ENCODE results near the gene LDB2. TPM values are rescaled to one million over a fixed set of nuclear protein-coding genes. Genes with fewer than 3 reads are reported as not detected.

The LDB2 gene
- total RNA-seq, 1 donor from 2014 or later = not detected

GRCh38 chr4:16659694-16660093, 238.8 kb downstream of the LDB2 start:
- H3K27ac Mint-ChIP-seq = no peak overlapping the region
- peaks cover 3% of the 10 kb centered on the region for H3K9me3 Mint-ChIP-seq (ENCODE audit: low read depth)
- peaks cover 3% of the 10 kb centered on the region for H3K27me3 Mint-ChIP-seq
- H3K36me3 Mint-ChIP-seq (ENCODE audit: insufficient read depth) = no peaks in the 10 kb centered on the region
- no peak overlapping the region for H3K4me3 Mint-ChIP-seq (ENCODE audit: low read depth)
- no peak for DNase-seq (ENCODE audit: low spot score, unreplicated experiment)
- no peaks in the 10 kb centered on the region for H3K4me1 Mint-ChIP-seq (ENCODE audit: low read depth)
- TF ChIP-seq CTCF (IDR thresholded peaks at IDR 0.05; ENCODE audit: unreplicated experiment) = no peak

GRCh38 chr4:16659079-16659478, 239.4 kb downstream of the LDB2 start:
- no peak for DNase-seq (ENCODE audit: low spot score, unreplicated experiment)
- Mint-ChIP-seq H3K27ac (no peak overlapping the region), H3K4me1 (ENCODE audit: low read depth) (no peaks in the 10 kb centered on the region), H3K4me3 (ENCODE audit: low read depth) (no peak overlapping the region), H3K9me3 (ENCODE audit: low read depth) (peaks cover 3% of the 10 kb centered on the region), H3K27me3 (peaks cover 5% of the 10 kb centered on the region), H3K36me3 (ENCODE audit: insufficient read depth) (no peaks in the 10 kb centered on the region)
- no peak for TF ChIP-seq CTCF (IDR thresholded peaks at IDR 0.05; ENCODE audit: unreplicated experiment)

- Mint-ChIP-seq H3K4me1 (ENCODE audit: low read depth) (no peaks in the 10 kb centered on the region), H3K9me3 (ENCODE audit: low read depth) (no peaks in the 10 kb centered on the region), H3K27ac (no peak overlapping the region), H3K36me3 (ENCODE audit: insufficient read depth) (no peaks in the 10 kb centered on the region), H3K4me3 (ENCODE audit: low read depth) (no peak overlapping the region), H3K27me3 (peaks cover 14% of the 10 kb centered on the region)
- TF ChIP-seq CTCF (IDR thresholded peaks at IDR 0.05; ENCODE audit: unreplicated experiment) = no peak
- DNase-seq (ENCODE audit: low spot score, unreplicated experiment) = no peak
Observed at GRCh38 chr4:16658183-16658582, 240.3 kb downstream of the LDB2 start.

- no peaks in the 10 kb centered on the region for H3K36me3 Mint-ChIP-seq (ENCODE audit: insufficient read depth)
- DNase-seq (ENCODE audit: low spot score, unreplicated experiment) = no peak
- H3K4me3 Mint-ChIP-seq (ENCODE audit: low read depth) = no peak overlapping the region
- no peaks in the 10 kb centered on the region for H3K4me1 Mint-ChIP-seq (ENCODE audit: low read depth)
- no peak overlapping the region for H3K27ac Mint-ChIP-seq
- no peaks in the 10 kb centered on the region for H3K9me3 Mint-ChIP-seq (ENCODE audit: low read depth)
- peaks cover 27% of the 10 kb centered on the region for H3K27me3 Mint-ChIP-seq
- no peak for TF ChIP-seq CTCF (IDR thresholded peaks at IDR 0.05; ENCODE audit: unreplicated experiment)
Observed at GRCh38 chr4:16655111-16655510, 243.3 kb downstream of the LDB2 start.

GRCh38 chr4:16652732-16653305, 245.6 kb downstream of the LDB2 start:
- H3K36me3 Mint-ChIP-seq (ENCODE audit: insufficient read depth) = no peaks in the 10 kb centered on the region
- H3K27ac Mint-ChIP-seq = no peak overlapping the region
- H3K4me1 Mint-ChIP-seq (ENCODE audit: low read depth) = no peaks in the 10 kb centered on the region
- H3K27me3 Mint-ChIP-seq = peaks cover 44% of the 10 kb centered on the region
- H3K9me3 Mint-ChIP-seq (ENCODE audit: low read depth) = no peaks in the 10 kb centered on the region
- no peak for TF ChIP-seq CTCF (IDR thresholded peaks at IDR 0.05; ENCODE audit: unreplicated experiment)
- H3K4me3 Mint-ChIP-seq (ENCODE audit: low read depth) = no peak overlapping the region
- no peak for DNase-seq (ENCODE audit: low spot score, unreplicated experiment)

Measured in progenitor cell of endocrine pancreas (in vitro differentiated cells).